GM18519 (cell line): Measurements from ENCODE around the gene TTC23.

Source experiments
- ATAC-seq: cut with Tn5 transposase; IDR thresholded peaks from one replicate; pipeline ENCODE4 v1.9.1; 2021; ENCODE audit warnings: mild to moderate bottlenecking, moderate library complexity; ENCODE audit not compliant: unreplicated experiment, low FRiP score

TTC23 gene

DNA sequence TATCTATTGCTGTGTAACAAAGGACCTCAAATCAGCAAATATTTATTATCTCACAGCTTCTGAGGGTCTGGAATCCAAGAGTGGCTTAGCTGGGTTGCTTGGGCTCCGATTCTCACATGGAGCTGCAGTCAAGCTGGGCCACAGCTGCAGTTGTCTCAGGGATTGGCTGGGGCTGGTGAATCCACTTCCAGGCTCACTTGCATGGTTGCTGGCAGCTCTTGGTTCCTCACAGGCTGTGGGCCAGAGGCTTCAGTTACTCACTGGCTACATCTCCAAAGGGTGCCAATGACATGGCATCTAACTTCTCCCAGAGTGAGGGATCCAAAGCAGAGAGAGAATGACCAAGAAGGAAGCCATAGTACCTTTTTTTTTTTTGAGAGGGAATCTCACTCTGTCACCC is 158.4 kb downstream of the TTC23 start:
- no peak for ATAC-seq

DNA sequence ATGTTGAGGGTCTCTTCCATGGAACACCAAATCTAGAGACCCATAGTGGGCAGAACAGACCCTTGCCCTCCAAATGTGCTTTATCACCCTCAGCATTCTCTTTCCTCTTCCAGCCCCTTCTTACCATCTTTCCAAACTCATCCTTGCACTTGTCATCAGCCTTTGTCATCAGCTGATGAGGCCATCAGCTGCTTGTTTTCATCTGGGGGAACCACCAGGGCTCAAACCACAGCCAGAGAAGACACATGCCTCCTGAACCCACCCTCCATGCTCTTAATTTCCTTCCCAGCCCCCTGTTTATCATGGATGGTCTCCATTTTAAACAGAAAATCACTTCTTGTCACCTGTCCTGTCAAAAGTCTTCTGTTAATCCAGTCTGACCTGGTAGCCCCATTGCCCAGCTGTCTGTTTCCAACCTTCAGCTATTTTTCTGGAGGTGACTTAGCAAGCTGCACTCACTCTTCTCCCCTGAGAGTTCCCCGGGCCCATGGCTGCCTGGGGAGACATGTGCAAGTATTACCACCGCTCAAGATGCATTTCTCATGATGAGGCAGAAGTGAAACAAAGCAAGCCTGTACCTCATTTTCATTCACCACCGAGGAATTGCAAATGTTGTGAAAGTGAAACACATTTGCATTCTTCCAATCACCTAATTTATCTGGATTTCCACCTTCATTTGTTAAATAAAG is 159.2 kb downstream of the TTC23 start:
- peak; percentile 98 for ATAC-seq

DNA sequence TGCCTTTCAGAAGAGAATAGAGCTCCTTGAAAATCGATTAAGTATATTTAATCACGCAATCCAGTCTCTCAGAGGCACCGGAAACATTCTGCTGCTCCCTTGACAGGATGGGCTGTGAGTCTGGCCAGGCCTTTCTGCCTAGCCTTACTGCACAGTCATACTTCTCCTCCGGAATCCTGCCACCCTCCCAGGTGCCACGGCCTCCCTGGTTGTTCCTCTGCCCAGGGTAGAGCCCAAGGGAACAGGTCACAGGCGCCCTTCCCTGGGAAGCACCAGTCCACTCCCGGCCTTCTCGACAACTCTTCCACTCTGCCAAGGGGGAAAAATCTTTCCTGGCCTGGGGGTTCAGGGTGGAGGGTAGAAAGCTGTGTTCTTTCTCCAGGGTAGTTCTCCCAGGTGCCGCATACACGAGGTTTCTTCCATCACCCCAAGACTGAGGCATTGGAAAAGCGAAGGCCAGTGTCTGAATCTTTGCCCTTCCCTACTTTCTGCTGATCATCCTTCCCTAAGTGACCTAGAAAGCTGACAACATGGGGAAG is 161.9 kb downstream of the TTC23 start:
- no peak for ATAC-seq

DNA sequence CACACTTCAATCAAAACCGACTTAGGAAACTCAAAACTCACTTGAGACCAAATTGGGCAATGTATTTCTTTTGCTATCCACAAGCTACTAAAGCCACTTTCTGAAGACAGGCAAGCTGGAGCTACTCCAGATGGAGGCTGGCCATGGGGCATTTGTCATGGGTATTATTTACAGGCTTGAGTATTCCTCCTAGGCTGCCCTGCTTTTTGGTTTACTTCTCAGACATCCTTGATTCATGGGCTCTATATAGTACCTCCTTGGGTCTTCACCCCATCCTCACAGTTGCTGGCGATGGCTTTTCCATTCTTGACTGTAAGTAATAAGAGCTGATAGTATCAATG is 163.1 kb downstream of the TTC23 start:
- no peak for ATAC-seq
